GM23338 (cell line): ENCODE measurements around the gene KRT17. TPM values are rescaled to one million over a fixed set of nuclear protein-coding genes. Genes with fewer than 3 reads are reported as not detected.

Experiments used
- ATAC-seq: fragments of 200-7000 bp; cut with Tn5 transposase; 3 replicates; pipeline ENCODE4 v1.9.1; 2020
- DNase-seq: peaks from one replicate; pipeline ENCODE4 v3.0.0-alpha.2; 2015; ENCODE audit warnings: low spot score
- H2AFZ ChIP-seq: fragments of 200-600 bp; sonication (generic); 2 replicates; pipeline ENCODE4 v1.8.0; 2016; ENCODE audit warnings: antibody characterized with exemption, mild to moderate bottlenecking, moderate library complexity
- H3F3A ChIP-seq: fragments of 200-600 bp; sonication (generic); replicated peaks from 2 replicates; pipeline ENCODE4 v1.8.0; 2017; ENCODE audit warnings: antibody characterized with exemption, mixed run types, low read depth
- H3K27ac ChIP-seq: fragments of 200-600 bp; sonication (generic); 2 replicates; pipeline ENCODE4 v1.6.1; 2016; ENCODE audit warnings: low read depth
- H3K27me3 ChIP-seq: fragments of 200-600 bp; sonication (generic); 2 replicates; pipeline ENCODE4 v1.8.0; 2016; ENCODE audit warnings: mild to moderate bottlenecking, mixed run types, moderate library complexity; ENCODE audit not compliant: insufficient read depth
- H3K36me3 ChIP-seq: fragments of 200-600 bp; sonication (generic); 2 replicates; pipeline ENCODE4 v1.8.0; 2016; ENCODE audit warnings: mild to moderate bottlenecking; ENCODE audit not compliant: insufficient read depth
- H3K4me1 ChIP-seq: fragments of 200-600 bp; sonication (generic); 2 replicates; pipeline ENCODE4 v1.8.0; 2016; ENCODE audit warnings: mild to moderate bottlenecking, moderate library complexity; ENCODE audit not compliant: insufficient read depth
- H3K4me2 ChIP-seq: fragments of 200-600 bp; sonication (generic); 2 replicates; pipeline ENCODE4 v1.7.1; 2017; ENCODE audit warnings: mixed run types
- H3K4me3 ChIP-seq: fragments of 200-600 bp; sonication (generic); 2 replicates; pipeline ENCODE4 v1.6.1; 2016; ENCODE audit warnings: mixed run types
- H3K79me2 ChIP-seq: fragments of 200-600 bp; sonication (generic); replicated peaks from 2 replicates; pipeline ENCODE4 v1.8.0; 2017; ENCODE audit warnings: mild to moderate bottlenecking; ENCODE audit not compliant: insufficient read depth
- H3K9me2 ChIP-seq: fragments of 200-600 bp; sonication (generic); 2 replicates; pipeline ENCODE4 v1.8.0; 2017; ENCODE audit not compliant: insufficient read depth
- H4K20me1 ChIP-seq: fragments of 200-600 bp; sonication (generic); replicated peaks from 2 replicates; pipeline ENCODE4 v1.8.0; 2017; ENCODE audit warnings: mild to moderate bottlenecking; ENCODE audit not compliant: insufficient read depth
- H3K27ac Mint-ChIP-seq: 2 replicates; pipeline ENCODE4 v1.8.0; 2020; ENCODE audit warnings: inconsistent platforms, mild to moderate bottlenecking, moderate library complexity, mixed read lengths
- H3K27me3 Mint-ChIP-seq: 3 replicates; pipeline ENCODE4 v1.8.0; 2022; ENCODE audit warnings: low read depth, mild to moderate bottlenecking, moderate library complexity, mixed read lengths, inconsistent platforms; ENCODE audit not compliant: insufficient read depth, poor library complexity
- H3K36me3 Mint-ChIP-seq: 3 replicates; pipeline ENCODE4 v1.8.0; 2021; ENCODE audit warnings: low read depth, mild to moderate bottlenecking, inconsistent platforms, moderate library complexity, mixed read lengths
- H3K4me1 Mint-ChIP-seq: 3 replicates; pipeline ENCODE4 v1.8.0; 2020; ENCODE audit warnings: mild to moderate bottlenecking, inconsistent platforms, mixed read lengths
- H3K4me3 Mint-ChIP-seq: 3 replicates; pipeline ENCODE4 v1.8.0; 2021; ENCODE audit warnings: moderate library complexity, mild to moderate bottlenecking, inconsistent platforms, mixed read lengths
- H3K9me3 Mint-ChIP-seq: 3 replicates; pipeline ENCODE4 v1.8.0; 2020; ENCODE audit warnings: moderate library complexity, mild to moderate bottlenecking, inconsistent platforms, mixed read lengths
- EZH2phosphoT487 ChIP-seq: fragments of 200-600 bp; sonication (generic); IDR thresholded peaks from one replicate; pipeline ENCODE4 v1.8.1; 2018; ENCODE audit warnings: antibody characterized with exemption; ENCODE audit not compliant: unreplicated experiment
- JUNB ChIP-seq: IDR thresholded peaks from one replicate; pipeline ENCODE4 v1.6.1; 2016; ENCODE audit warnings: antibody characterized with exemption; ENCODE audit not compliant: unreplicated experiment
- NANOG ChIP-seq: IDR thresholded peaks from 2 replicates; pipeline ENCODE4 v1.6.1; 2016; ENCODE audit warnings: antibody characterized with exemption, borderline replicate concordance
- POLR2AphosphoS5 ChIP-seq: IDR thresholded peaks from 2 replicates; pipeline ENCODE4 v1.6.1; 2016; ENCODE audit warnings: antibody characterized with exemption, low read depth
- STAT1 ChIP-seq: IDR thresholded peaks from one replicate; pipeline ENCODE4 v1.6.1; 2016; ENCODE audit warnings: antibody characterized with exemption; ENCODE audit not compliant: unreplicated experiment
- ZNF114 ChIP-seq: fragments of 250-450 bp; sonication (Bioruptor Pico); IDR thresholded peaks from 2 replicates; pipeline ENCODE4 v1.5.0; 2020; ENCODE audit warnings: mild to moderate bottlenecking, moderate library complexity
- ZNF331 ChIP-seq: fragments of 250-450 bp; sonication (Bioruptor Pico); IDR thresholded peaks from 2 replicates; pipeline ENCODE4 v1.5.0; 2020; ENCODE audit warnings: low read depth, mild to moderate bottlenecking, moderate library complexity
- polyA plus RNA-seq: library from polyadenylated mRNA; unstranded; fragments of >200 nt; fragmentation: Nextera tagmentation; extraction: Ambion mirVana; gene quantifications from 2 replicates; pipeline ENCODE4 v1.2.1, GENCODE V29; 2016
- total RNA-seq: library from RNA; depleted of rRNA; stranded (reverse); fragments of >200 nt; shearing (Covaris generic); gene quantifications from 2 replicates; pipeline ENCODE4 v1.2.3, GENCODE V29; 2014
- TF ChIP-seq, protein P1 (sequence below): fragments of 250-450 bp; sonication (Bioruptor Pico); IDR thresholded peaks from 2 replicates; pipeline ENCODE4 v1.5.0; 2020; ENCODE audit warnings: mild to moderate bottlenecking, moderate library complexity
- TF ChIP-seq, protein P2 (sequence below): IDR thresholded peaks from 2 replicates; pipeline ENCODE4 v1.6.1; 2016; ENCODE audit warnings: antibody characterized with exemption
- TF ChIP-seq, protein P3 (sequence below), 2 experiments: fragments of 200-600 bp in 1 of 2; sonication (generic) in 1 of 2; conservative IDR thresholded peaks; 2 replicates each; pipeline versions ENCODE4 v1.5.1 to v1.6.1; 2016 to 2017; ENCODE audit warnings: antibody characterized with exemption in 2 of 2, low read depth in 2 of 2, mild to moderate bottlenecking in 2 of 2, moderate library complexity in 1 of 2
- TF ChIP-seq, protein P4 (sequence below): IDR thresholded peaks from one replicate; pipeline ENCODE4 v1.6.1; 2018; ENCODE audit warnings: antibody characterized with exemption; ENCODE audit not compliant: unreplicated experiment

KRT17 gene
- total and polyA plus RNA-seq, 2 experiments from 2014 or later = 0.63 to 1.8 TPM

DNA sequence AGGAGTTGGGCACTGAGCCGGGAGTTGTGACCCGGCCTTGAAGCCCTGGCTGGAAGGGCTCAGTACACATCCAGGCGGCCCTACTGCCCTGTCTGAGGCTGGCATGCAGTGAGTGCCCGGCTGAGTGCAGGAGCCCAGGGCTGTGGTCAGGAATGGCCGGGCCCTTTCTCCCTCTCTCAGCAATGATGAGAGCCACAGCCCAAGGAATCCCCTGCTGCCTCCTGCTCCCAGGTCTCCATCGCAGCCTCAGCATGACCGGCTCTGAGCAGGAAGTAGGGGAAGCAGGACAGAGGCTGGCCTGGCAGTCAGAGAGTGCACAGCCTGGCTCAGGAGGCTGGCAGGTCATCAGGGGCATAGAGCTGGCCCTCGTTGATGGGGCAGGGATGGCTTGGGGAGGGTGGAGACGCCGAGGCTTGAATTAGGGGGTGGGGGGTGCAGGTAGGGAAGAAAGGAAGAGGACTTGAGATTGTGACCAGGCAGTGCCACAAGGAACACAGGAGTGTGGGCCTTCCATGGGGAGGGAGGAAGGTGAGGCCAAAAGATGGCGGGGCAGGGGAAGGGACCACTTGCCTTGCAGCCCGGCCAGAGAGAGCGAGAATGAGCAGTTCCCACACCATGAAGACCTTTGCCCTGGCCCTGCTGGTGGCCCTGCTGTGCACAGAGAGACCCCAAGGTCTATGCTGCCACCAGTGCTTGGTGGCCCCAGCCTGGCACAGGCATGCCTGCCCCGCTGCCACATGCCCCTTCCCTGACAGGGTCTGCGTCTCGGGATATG, 32.1 kb upstream of the KRT17 start:
- Mint-ChIP-seq H3K4me1 (peaks cover 20% of the 10 kb centered on the region), H3K27me3 (peaks cover 9% of the 10 kb centered on the region), H3K27ac (no peak overlapping the region), H3K9me3 (no peaks in the 10 kb centered on the region), H3K4me3 (no peak overlapping the region), H3K36me3 (no peaks in the 10 kb centered on the region)
- H3K36me3 ChIP-seq = no peaks in the 10 kb centered on the region
- no peak overlapping the region for H3K4me3 ChIP-seq
- peak overlapping the region; percentile 90 for H2AFZ ChIP-seq
- H3K4me1 ChIP-seq = peaks cover 5% of the 10 kb centered on the region
- no peaks in the 10 kb centered on the region for H4K20me1 ChIP-seq
- H3K27me3 ChIP-seq = no peaks in the 10 kb centered on the region
- H3K4me2 ChIP-seq = no peak overlapping the region
- DNase-seq (no peak), ATAC-seq (no peak)
- no peaks in the 10 kb centered on the region for H3F3A ChIP-seq
- no peaks in the 10 kb centered on the region for H3K79me2 ChIP-seq
- TF ChIP-seq STAT1 = no peak
- TF ChIP-seq, protein P1, sequence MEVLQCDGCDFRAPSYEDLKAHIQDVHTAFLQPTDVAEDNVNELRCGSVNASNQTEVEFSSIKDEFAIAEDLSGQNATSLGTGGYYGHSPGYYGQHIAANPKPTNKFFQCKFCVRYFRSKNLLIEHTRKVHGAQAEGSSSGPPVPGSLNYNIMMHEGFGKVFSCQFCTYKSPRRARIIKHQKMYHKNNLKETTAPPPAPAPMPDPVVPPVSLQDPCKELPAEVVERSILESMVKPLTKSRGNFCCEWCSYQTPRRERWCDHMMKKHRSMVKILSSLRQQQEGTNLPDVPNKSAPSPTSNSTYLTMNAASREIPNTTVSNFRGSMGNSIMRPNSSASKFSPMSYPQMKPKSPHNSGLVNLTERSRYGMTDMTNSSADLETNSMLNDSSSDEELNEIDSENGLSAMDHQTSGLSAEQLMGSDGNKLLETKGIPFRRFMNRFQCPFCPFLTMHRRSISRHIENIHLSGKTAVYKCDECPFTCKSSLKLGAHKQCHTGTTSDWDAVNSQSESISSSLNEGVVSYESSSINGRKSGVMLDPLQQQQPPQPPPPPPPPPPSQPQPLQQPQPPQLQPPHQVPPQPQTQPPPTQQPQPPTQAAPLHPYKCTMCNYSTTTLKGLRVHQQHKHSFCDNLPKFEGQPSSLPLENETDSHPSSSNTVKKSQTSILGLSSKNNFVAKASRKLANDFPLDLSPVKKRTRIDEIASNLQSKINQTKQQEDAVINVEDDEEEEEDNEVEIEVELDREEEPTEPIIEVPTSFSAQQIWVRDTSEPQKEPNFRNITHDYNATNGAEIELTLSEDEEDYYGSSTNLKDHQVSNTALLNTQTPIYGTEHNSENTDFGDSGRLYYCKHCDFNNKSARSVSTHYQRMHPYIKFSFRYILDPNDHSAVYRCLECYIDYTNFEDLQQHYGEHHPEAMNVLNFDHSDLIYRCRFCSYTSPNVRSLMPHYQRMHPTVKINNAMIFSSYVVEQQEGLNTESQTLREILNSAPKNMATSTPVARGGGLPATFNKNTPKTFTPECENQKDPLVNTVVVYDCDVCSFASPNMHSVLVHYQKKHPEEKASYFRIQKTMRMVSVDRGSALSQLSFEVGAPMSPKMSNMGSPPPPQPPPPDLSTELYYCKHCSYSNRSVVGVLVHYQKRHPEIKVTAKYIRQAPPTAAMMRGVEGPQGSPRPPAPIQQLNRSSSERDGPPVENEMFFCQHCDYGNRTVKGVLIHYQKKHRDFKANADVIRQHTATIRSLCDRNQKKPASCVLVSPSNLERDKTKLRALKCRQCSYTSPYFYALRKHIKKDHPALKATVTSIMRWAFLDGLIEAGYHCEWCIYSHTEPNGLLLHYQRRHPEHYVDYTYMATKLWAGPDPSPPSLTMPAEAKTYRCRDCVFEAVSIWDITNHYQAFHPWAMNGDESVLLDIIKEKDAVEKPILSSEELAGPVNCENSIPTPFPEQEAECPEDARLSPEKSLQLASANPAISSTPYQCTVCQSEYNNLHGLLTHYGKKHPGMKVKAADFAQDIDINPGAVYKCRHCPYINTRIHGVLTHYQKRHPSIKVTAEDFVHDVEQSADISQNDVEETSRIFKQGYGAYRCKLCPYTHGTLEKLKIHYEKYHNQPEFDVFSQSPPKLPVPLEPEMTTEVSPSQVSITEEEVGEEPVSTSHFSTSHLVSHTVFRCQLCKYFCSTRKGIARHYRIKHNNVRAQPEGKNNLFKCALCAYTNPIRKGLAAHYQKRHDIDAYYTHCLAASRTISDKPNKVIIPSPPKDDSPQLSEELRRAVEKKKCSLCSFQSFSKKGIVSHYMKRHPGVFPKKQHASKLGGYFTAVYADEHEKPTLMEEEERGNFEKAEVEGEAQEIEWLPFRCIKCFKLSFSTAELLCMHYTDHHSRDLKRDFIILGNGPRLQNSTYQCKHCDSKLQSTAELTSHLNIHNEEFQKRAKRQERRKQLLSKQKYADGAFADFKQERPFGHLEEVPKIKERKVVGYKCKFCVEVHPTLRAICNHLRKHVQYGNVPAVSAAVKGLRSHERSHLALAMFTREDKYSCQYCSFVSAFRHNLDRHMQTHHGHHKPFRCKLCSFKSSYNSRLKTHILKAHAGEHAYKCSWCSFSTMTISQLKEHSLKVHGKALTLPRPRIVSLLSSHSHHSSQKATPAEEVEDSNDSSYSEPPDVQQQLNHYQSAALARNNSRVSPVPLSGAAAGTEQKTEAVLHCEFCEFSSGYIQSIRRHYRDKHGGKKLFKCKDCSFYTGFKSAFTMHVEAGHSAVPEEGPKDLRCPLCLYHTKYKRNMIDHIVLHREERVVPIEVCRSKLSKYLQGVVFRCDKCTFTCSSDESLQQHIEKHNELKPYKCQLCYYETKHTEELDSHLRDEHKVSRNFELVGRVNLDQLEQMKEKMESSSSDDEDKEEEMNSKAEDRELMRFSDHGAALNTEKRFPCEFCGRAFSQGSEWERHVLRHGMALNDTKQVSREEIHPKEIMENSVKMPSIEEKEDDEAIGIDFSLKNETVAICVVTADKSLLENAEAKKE = no peak
- TF ChIP-seq ZNF114 (CRISPR knock-in tag) = no peak
- no peak for TF ChIP-seq ZNF331 (CRISPR knock-in tag)
- TF ChIP-seq, protein P2, sequence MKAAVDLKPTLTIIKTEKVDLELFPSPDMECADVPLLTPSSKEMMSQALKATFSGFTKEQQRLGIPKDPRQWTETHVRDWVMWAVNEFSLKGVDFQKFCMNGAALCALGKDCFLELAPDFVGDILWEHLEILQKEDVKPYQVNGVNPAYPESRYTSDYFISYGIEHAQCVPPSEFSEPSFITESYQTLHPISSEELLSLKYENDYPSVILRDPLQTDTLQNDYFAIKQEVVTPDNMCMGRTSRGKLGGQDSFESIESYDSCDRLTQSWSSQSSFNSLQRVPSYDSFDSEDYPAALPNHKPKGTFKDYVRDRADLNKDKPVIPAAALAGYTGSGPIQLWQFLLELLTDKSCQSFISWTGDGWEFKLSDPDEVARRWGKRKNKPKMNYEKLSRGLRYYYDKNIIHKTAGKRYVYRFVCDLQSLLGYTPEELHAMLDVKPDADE = no peak
- TF ChIP-seq JUNB = no peak
- TF ChIP-seq, protein P3, sequence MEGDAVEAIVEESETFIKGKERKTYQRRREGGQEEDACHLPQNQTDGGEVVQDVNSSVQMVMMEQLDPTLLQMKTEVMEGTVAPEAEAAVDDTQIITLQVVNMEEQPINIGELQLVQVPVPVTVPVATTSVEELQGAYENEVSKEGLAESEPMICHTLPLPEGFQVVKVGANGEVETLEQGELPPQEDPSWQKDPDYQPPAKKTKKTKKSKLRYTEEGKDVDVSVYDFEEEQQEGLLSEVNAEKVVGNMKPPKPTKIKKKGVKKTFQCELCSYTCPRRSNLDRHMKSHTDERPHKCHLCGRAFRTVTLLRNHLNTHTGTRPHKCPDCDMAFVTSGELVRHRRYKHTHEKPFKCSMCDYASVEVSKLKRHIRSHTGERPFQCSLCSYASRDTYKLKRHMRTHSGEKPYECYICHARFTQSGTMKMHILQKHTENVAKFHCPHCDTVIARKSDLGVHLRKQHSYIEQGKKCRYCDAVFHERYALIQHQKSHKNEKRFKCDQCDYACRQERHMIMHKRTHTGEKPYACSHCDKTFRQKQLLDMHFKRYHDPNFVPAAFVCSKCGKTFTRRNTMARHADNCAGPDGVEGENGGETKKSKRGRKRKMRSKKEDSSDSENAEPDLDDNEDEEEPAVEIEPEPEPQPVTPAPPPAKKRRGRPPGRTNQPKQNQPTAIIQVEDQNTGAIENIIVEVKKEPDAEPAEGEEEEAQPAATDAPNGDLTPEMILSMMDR (conservative IDR thresholded peaks at IDR 0.05; ENCODE audit: low read depth in 2 of 2) = no peak
- TF ChIP-seq NANOG = no peak
- TF ChIP-seq, protein P4, sequence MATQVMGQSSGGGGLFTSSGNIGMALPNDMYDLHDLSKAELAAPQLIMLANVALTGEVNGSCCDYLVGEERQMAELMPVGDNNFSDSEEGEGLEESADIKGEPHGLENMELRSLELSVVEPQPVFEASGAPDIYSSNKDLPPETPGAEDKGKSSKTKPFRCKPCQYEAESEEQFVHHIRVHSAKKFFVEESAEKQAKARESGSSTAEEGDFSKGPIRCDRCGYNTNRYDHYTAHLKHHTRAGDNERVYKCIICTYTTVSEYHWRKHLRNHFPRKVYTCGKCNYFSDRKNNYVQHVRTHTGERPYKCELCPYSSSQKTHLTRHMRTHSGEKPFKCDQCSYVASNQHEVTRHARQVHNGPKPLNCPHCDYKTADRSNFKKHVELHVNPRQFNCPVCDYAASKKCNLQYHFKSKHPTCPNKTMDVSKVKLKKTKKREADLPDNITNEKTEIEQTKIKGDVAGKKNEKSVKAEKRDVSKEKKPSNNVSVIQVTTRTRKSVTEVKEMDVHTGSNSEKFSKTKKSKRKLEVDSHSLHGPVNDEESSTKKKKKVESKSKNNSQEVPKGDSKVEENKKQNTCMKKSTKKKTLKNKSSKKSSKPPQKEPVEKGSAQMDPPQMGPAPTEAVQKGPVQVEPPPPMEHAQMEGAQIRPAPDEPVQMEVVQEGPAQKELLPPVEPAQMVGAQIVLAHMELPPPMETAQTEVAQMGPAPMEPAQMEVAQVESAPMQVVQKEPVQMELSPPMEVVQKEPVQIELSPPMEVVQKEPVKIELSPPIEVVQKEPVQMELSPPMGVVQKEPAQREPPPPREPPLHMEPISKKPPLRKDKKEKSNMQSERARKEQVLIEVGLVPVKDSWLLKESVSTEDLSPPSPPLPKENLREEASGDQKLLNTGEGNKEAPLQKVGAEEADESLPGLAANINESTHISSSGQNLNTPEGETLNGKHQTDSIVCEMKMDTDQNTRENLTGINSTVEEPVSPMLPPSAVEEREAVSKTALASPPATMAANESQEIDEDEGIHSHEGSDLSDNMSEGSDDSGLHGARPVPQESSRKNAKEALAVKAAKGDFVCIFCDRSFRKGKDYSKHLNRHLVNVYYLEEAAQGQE = no peak
- no peak for TF ChIP-seq POLR2AphosphoS5
- no peak for TF ChIP-seq EZH2phosphoT487
- no peak overlapping the region for H3K27ac ChIP-seq
- H3K9me2 ChIP-seq = no peaks in the 10 kb centered on the region
